Measurements from ENCODE around the gene TMPRSS13.

The TMPRSS13 gene

DNA sequence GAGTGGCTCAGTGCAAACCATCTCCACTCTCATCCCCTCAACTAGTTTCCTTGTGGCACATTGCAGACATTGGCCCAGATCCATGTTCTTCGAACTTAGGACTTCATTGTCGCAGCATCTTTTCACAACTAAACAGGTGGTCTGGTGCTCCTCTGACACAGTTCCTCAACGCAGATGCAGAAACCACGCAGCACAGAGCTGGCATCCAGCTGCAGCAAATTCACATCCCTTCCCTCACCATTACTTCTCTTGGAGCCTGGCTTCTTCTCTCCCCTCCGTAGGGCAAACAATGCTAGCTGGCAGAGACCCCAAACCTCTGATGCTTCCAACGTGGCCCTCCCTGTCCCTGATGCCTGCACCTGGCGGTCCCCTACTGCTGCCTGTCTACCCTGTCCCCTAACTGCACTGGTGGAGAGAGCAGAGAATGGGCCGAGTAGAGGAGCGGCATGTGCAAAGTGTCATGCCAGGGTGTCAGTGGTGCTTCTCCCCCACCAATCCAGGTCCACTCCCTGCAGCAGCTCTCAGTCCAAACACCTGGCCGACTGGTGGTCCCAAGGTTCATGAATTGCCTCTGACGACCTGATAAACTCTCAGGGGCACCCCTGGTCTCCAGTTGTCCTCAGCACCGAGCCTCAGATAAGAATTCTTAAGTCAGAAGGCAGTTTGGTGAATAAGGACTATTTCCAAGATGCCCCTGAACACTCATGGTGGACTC, 18.1 kb downstream of the TMPRSS13 start:
- DNase-seq: no peak

DNA sequence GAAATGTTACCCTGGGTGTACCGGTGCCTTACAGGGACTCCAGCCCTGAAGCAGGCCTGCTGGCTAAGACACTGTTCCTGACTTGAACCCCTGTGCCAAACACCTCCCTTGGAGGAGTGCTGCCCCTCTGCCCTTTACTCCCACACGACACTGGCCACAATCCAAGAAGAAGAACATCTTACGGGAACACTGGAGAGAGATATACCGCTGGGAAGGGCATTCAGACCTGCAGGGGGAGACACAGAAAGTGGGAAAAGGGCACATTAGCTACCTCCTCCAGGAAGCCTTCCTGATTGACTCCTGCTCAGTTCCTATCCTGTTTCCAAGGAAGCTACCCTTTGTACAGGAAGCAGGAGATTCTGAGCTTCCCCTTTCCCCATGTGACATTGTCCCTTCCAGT, 18.7 kb downstream of the TMPRSS13 start:
- DNase-seq: no peak

DNA sequence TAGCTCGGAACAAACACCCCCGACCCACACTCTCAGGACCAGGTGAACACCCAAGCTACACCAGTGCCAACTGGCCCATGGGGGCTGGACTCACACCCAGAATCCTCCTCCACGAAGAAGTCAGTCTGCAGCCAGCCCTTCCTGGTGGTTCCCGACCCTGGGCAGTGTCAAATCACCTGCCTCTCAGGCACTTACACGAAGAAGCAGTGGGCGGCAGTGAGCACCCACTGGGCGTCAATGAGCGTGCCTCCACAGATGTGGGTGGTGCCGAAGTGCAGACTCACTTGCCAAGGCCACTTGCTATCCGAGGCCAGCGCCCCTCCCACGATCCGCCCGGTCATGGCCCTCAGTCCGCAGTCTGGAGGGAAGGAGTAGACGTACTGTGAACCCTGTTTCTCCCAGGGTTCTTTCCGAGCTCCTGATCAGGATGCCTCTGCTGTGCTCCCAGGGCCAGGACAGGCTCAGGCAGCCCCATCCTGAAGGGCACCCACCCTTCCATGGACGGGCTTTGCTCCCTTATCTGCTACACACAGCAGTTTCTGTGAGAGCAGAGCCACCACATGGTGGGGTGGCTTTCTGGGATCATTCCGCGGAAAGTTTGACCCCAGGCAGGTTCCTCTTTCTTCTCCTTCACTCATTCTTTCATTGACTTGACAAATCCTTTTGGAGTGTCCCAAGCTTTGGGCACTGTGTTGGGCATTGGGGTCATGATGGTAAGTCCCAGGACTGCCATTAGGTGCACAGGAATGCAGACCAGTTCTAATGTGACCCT, 19.4 kb downstream of the TMPRSS13 start:
- DNase-seq: no peak

DNA sequence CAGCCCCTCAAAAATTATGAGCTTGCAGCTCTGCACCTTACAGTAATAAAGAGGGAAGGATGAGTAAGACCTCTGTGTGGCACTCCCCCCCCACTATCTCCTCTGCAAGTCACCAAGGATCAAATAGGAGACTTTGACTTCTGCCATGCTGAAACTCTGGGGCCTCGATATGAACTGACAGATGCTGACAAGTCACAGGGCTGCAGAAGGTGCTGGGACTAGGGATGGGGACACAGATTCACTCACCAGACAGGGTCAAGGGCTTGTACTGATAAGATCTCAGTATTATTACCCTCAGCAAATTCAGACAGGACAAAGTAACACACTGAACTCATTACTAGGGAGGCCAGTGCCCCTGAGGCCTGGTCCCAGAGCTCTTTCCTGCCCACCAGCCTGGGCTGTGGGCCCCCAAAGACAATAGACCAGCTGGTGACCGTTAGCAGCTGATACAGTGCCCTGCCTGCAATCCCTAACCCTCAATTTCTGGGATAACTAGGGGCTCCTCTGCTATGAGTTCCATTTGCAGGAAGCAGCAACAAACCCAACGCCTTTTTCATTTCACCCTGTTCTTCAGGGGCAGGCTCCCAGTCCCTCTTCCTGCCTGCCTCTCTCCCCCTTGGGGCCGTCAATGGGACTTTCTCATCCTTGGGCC, 20.1 kb downstream of the TMPRSS13 start:
- no peak for DNase-seq

DNA sequence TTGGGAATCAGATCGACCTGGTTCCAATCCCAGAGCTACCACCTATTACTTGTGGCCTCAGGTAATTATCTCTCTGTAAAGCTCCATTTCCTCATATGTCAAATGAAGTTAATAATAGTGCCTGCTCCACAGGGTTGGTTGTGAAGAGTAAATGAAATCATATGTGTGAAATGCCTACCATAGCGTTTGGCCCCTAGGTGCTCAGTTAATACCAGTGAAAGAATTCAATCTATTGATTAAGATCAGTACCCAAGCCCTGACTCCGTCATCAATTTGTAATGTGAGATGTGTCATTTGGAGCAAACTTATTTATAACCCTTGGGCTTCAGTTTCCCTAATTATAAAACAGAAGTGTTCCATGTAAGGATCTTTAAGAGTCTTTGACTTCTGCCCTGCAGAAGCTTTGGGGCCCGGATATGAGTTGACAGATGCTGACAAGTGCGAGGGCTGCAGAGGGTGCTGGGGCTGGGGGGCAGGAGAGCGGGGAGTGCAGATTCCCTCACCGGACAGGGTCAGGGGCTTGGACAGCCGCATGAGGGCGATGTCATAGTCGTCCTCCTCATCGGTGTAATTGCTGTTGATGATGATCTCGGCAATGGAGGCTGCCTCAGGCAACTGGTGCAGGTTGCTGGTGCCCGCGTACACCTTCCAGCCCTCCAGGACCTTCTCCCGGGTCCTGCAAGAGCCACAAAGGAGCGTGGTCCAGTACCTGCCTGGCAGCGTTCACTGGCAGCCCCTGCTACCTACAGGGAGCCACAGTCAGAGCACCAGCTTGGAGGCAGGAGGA, 20.9 kb downstream of the TMPRSS13 start:
- no peak for DNase-seq

DNA sequence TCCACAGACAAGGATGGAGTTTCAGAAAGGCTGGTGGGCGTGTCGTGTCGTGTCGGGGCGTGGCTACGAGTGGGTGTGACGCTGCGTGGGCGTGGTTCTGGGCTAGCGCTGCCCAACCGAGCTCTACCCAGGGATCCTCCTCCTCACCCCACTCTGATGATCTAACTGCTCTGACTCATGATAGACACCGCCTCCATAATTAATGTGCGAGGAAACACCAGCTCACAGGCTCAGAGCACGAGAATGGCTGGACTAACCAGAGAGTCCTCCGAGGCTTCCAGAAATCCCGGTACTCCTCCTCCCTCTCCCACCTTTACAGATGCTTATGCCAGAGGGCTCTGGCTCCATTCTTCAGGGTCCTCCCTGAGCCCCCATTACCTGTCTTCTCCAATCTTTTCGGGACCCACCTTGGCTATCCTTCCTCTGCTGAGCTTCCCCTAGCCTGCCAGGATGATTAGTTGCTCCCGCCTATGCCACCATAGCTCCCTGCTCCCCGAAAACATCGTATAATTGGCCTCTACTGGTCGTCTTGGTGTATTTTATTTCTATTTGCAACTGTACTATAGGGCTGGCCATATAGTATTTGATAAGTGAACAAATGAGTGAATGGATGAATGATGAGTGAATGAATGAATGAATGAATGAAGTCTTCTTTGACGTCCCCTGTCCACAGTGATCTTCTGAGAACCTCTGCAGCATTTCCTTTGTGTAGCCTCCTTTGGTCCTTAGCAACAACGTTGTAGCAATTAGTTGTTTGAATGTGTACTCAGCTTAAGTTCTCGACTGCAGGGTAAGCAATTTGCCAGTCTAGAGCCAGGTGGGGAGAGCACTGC, 21.7 kb downstream of the TMPRSS13 start:
- DNase-seq: peak; percentile 94

DNA sequence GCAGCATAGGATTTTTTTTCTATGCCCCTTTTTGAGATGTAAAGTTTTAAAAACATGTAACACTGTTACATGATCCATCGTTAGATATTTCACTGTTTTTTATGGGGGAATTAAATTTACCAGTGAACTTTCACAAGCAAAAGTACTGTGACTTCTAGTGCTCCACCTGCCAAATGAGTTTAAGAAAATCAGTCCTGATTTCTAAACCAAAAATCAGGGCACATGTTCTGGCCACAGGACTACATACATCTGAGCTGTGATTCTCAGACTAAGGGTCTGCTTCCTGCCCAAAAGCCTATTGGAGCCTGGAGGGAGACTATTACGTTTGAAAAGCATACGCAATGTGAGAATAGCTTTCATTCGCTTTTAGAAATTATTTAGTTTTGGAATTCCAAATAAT, 22.5 kb downstream of the TMPRSS13 start:
- no peak for DNase-seq

DNA sequence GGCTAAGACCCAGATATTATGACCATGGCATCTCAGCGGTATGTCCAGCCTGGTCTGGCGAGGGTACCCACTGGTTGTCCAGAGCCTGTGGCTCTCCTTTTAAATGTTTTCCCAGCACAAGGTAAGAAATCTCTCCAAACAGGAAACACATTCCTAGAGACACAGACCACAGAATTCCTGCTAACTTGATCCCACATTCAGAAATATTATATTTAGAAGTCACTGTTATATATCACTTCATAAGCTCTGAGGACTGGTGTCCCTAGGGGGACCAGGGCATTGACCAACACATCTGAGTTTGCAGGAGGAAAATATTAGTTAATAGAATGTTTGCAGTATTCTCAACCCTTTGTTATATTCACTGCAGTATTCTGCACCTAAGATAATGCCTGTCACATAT, 23.1 kb downstream of the TMPRSS13 start:
- DNase-seq: no peak

DNA sequence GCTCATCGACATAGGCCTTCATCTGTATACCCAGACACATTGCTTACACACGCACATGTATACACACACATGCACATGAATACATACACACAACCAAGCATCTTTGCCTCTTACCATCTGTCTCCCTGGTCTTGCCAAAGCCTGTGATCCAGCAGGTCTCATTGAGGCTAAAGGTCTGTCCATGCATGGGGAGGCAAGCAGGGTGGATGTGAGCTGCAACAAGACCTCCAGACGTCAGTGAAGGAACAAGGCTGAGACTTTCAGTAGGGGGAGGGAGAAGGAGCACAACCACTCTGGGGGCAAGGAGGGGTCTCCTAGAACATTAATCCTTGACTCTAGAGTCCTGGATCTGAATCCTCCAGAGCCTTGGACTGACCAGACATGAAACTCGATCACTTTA, 23.7 kb downstream of the TMPRSS13 start:
- DNase-seq: no peak

DNA sequence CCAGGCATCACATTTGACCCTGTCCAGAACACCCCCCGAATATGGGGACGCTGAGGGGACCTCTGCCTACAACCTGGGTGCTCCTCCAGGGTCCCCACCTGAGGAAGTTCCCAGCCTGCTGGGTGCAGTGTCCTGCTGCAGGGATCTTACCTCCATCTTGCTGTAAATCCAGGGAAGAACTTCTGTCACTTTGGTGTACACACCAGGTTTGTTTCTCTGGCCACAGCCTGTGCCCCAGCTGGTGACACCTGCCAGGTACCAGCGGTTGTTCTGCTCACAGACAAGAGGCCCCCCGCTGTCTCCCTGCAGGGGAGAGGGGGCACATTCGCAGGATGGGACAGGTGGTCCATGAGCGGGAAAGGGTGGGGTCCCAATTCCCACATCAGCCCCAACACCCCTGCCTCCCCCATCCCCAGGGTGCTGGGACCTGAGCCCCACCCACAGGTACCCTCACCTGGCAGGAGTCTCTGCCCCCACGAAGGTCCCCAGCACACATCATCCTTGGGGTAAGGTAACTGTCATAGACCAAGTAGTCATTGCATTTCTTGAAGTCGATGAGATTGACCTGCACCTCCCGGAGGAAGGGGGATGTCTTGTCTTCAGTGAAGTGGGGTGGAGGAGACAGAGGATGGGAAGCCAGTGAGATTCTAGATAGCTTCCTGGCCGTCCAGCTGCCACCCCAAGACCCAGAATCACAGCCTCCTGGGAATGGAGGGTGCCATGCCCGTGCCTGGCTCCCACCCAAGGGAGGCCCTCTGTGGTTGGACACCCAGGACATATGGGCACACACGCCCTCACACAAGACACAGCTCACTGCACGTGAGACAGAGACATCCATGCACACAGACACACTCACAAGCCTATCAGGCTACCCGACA, 25.5 kb downstream of the TMPRSS13 start:
- DNase-seq: no peak

DNA sequence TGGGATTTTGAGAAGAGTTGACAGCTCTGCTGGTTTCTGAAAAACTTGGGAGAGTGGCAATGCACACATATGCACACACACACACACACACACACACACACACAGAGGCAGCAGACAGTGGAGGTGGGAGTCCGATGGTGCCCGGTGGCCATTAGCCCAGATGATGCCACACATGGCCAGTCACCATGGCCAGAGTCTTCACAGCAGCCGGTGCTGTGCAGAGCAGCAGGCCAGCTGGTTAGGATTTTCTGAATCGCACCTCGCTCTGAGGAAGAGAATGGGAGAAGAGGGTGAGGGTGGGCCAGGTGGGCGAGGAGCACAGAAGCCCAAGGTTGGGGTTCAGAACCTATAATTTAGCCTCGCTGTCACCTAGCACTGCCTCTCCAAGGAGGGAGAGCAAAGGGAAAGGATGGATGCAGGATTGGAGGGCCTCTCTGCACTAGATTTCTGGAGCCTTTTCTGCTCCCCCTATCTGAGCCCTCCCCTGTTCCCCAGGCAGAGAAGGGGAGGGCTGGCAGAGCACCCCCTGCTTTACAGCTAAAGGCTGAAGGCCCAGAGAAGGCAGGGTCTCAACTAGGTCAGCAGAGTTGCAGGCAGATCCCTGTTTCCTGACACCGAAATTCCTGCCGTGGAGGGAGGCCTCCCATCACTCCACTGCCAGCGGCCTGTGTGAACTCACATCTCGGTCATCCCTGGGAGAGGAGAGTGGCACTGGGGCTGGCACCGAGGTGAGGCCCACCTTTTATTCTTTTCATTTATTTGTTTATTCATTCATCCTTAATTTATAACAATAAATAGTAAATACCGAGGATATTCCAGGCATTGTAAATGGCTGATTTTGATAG, 27.0 kb downstream of the TMPRSS13 start:
- no peak for DNase-seq

DNA sequence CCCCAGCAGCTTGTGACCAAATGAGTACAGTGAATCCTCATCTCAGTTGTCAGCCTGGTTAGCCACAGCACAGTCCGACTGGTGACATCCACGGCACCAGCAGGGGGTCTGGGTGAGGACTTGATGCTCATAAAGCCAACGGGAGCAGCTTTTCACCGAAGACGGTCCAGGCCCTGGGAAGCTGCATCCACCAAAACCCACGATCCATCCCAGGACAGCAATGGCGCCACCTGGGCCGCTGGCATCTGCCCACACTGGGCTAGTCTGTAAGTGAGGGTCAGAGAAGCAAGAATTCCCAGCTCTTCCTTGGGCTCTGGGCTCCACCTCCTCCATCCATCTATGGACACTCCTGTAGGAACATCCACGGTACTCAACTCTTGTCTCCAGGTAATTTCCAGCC, 27.6 kb downstream of the TMPRSS13 start:
- no peak for DNase-seq

DNA sequence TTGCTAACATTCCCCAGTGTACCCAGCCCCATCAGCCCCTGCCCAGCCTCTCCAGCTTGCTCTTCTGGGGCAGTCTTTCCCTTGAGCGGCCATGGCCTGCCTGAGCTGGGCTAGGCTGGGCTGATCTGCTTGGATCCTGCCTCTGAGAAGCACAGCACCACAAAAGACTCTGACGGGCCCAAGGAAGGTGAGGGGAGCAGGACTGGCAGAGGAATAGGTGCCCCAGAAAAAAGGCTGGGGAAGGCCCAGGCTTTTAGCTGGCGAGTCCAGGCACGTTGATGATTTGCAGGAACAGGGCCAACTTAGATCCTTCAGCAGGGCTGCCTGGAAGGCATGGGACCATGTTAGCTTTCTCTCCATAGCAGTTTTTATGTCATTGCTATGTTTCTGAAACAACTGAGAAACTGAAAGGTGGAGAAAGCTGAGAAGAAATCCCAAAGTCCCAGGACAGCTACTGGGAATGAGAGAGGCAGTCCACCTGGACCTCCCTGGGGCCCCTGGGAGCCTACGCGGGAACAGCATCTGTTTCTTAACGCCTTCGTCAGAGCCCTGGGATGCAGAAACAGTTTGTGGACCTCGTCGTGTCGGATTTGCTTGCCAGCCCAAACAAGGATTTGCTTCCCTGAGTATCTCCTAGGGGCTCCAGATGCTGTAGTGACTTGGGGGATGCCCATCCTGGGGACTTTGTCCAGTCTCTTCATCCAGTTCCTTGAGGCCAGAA, 28.3 kb downstream of the TMPRSS13 start:
- DNase-seq: no peak

DNA sequence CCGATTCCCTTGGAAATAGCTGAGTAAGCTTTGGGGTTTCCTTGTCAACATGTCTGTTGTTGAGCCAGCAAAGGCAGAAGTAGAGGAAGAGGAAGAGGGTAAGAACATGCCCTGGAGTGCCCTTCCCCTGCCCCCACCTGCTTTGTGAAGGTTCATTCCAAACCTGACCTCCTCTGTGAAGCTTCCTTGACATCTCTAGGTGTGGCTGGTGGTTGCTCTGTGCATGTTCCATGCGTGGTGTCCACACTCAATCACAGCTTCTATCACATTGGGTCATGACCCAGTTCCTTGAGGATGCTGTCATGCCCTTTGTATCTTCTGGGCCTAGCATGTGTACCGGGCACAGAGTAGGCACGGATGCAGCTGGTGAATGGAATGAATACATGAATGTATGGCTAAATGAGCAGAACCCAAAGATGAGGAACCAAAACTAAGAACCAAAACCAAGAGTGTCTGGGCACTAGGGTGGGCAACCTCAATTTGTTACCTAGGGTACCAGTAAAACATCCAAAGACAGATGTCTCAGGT, 29.0 kb downstream of the TMPRSS13 start:
- DNase-seq: no peak

DNA sequence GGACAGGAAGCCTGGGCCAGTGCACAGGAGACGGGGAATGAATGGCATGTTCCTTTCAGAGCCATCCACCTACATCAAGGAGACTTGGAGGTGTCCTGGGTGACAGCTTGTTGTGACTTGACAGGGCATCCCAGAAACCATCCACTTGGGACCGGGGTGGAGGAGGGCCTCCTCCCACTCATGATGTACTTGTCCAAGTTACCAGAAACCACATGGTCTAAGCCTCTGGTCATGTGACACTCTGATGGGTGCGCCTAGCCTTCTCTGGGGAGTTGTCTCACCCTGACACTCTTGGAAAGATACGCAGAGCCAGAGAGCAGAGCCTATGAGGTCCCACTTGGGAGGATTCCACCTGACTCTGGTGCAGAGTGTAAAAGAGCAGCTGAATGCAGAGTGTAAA, 31.1 kb downstream of the TMPRSS13 start:
- DNase-seq: no peak

DNA sequence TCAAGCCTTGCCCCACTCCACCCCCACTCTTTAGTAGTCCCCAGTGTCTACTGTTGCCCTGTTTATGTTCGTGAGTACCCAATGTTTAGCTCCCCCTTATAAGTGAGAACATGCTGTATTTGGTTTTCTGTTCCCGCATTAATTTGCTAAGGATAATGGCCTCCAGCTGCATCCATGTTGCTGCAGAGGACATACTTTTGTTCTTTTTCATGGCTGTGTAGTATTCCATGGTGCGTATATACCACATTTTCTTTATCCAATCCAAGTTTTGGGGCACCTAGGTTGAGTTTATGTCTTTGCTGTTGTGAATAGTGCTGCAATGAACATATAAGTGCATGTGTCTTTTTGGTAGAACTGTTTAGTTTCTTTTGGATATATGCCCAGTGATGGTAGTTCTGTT, 36.6 kb downstream of the TMPRSS13 start:
- no peak for DNase-seq

DNA sequence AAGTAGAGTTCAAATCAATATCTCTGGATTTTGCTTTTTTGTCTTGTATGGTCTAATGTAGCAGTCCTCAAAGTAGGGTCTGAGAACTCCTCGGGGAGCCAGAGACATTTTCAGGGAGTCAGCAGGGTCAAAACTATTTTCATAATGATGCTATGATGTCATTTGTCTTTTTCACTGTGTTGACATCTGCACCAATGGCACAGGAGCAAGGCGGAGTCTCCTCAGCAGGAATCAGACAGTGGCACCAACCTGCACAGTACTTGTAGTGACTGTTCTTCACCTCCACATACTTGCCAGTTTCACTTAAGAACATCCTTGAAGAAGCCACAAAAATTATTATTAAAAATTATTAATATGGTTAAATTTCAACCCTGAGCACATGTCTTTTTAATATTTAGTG, 37.8 kb downstream of the TMPRSS13 start:
- no peak for DNase-seq

DNA sequence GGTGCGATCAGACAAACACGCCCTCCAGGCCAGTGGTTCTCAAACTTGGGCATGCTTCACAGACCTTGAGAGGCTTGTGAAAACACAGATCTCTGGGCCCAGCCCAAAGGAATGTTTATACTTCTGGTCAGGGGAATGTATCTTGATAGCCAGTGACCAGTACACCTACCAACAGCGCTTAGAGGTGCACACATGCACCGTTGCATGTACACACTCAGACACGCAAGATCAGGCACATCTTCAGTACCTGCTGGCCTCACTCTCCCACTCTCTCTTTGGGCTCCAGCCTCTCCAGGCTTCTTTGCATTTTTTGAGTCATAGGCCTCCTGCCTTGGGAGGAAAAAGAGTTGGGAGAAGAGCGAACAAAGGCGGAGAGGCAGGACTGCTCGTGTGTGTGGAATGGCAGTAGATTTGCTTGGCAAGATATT, 41.0 kb downstream of the TMPRSS13 start:
- no peak for DNase-seq

DNA sequence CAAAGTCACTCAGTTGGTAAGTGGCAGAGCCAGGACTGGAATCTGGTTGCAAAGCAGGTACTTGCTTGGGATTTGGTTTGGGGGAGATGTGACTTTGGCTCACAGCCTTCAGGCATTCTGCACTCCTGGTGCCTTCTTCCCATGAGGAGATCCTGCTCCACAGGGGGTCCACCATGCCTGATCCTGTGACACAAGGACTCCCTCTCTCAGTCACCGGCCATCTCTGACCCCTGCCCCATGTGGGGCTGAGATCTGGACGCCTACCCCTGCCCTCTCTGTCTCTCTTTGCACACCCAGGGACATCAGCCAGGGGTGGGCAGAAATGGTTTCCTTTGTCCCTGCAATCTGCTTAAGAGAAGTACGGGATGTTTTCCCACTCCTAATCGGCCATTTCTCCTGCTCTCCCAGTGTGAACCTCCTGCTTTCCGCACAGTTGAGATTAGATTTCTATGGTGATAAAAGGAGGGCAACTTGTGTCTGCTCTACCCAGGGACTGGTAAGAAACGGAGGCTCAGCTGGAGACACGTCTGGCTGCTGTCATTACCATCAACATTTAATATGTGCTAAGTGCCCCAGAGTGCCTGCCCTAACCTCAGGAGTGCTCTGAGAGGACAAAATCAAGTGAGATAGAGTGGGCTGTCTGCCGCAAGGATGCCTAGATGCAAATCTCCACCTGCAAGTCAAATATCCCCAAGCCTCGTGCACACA, 41.6 kb downstream of the TMPRSS13 start:
- no peak for DNase-seq

All from NCI-H2029 treated with DMSO at 0.1 percent for 48 hours (cell line).